Measurements from ENCODE around the gene GALNT1. TPM values are rescaled to one million over a fixed set of nuclear protein-coding genes. Genes with fewer than 3 reads are reported as not detected.

GALNT1 gene
- total and polyA plus RNA-seq, 10 of the 15 experiments (the other 5 are each of a cell fraction or from before 2014, with no cell fraction given), result 8.0 to 53.7 (median 29.9) TPM

- ATAC-seq (no peak), FAIRE-seq (peak; percentile 47), DNase-seq (ENCODE audit: low read depth, low spot score) (no peak)
- no peaks in the 10 kb centered on the region for H3K79me2 ChIP-seq (ENCODE audit: control insufficient read depth, insufficient read depth, low read length)
- no peak overlapping the region for H3K27ac ChIP-seq (ENCODE audit: control insufficient read depth, insufficient read depth)
- SMC1A ChIA-PET (ENCODE audit: uncharacterized antibody, unreplicated experiment), result interaction anchor here (0.9 kb wide), 1 partner anchor 127 kb away, joined by 3 read pairs; no protein-coding TSS in a partner anchor
- POLR2A ChIA-PET, result no interaction called here
- no peaks in the 10 kb centered on the region for H4K20me1 ChIP-seq (ENCODE audit: control insufficient read depth, insufficient read depth)
- H3K4me1 ChIP-seq (ENCODE audit: control insufficient read depth, insufficient read depth, low read length), result no peaks in the 10 kb centered on the region
- no peaks in the 10 kb centered on the region for H3K36me3 ChIP-seq (ENCODE audit: control insufficient read depth in 2 of 2, insufficient read depth in 2 of 2, low read length in 1 of 2)
- no peaks in the 10 kb centered on the region for H3K9me3 ChIP-seq (replicated peaks; ENCODE audit: control insufficient read depth, insufficient read depth, low read length)
- H3K4me2 ChIP-seq (ENCODE audit: control insufficient read depth, insufficient read depth), result no peak overlapping the region
- no peak overlapping the region for H3K4me3 ChIP-seq
- BruUV-seq (replicated peaks), result no TSS peak
- no peaks in the 10 kb centered on the region for H3K27me3 ChIP-seq (replicated peaks in 1 of 2; ENCODE audit: control insufficient read depth in 2 of 2, insufficient read depth in 2 of 2, low read length in 1 of 2)
- 100% methylated on average over 2 of the region's 2 CpGs for WGBS (ENCODE audit: insufficient coverage, insufficient replicate concordance, low lambda C conversion rate, missing lambda C conversion rate)
- RAD21 ChIA-PET (ENCODE audit: unreplicated experiment), result no interaction called here
- H2AFZ ChIP-seq (ENCODE audit: control insufficient read depth, low read depth, low read length), result no peak overlapping the region
- intact Hi-C loops (cut with micrococcal nuclease; ENCODE audit: unreplicated experiment) (no loop called here), in situ Hi-C loops (cut with MboI) (no loop called here)
- H3K9ac ChIP-seq (ENCODE audit: control insufficient read depth, insufficient read depth, low read length), result no peak overlapping the region
- CTCF ChIA-PET, result no interaction called here
- no peak for TF ChIP-seq CHD2 (IDR thresholded peaks at IDR 0.05; ENCODE audit: borderline replicate concordance, low read depth, low read length)
- TF ChIP-seq NRF1 (conservative IDR thresholded peaks at IDR 0.05; ENCODE audit: low read depth, low read length), result no peak
- TF ChIP-seq RAD21 (IDR thresholded peaks at IDR 0.05; ENCODE audit: insufficient read depth, low read depth, low read length), result no peak
- TF ChIP-seq, protein P1, sequence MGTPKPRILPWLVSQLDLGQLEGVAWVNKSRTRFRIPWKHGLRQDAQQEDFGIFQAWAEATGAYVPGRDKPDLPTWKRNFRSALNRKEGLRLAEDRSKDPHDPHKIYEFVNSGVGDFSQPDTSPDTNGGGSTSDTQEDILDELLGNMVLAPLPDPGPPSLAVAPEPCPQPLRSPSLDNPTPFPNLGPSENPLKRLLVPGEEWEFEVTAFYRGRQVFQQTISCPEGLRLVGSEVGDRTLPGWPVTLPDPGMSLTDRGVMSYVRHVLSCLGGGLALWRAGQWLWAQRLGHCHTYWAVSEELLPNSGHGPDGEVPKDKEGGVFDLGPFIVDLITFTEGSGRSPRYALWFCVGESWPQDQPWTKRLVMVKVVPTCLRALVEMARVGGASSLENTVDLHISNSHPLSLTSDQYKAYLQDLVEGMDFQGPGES (IDR thresholded peaks at IDR 0.05), result no peak
- no peak for TF ChIP-seq HCFC1 (IDR thresholded peaks at IDR 0.05; ENCODE audit: low read length)
- TF ChIP-seq, protein P2, sequence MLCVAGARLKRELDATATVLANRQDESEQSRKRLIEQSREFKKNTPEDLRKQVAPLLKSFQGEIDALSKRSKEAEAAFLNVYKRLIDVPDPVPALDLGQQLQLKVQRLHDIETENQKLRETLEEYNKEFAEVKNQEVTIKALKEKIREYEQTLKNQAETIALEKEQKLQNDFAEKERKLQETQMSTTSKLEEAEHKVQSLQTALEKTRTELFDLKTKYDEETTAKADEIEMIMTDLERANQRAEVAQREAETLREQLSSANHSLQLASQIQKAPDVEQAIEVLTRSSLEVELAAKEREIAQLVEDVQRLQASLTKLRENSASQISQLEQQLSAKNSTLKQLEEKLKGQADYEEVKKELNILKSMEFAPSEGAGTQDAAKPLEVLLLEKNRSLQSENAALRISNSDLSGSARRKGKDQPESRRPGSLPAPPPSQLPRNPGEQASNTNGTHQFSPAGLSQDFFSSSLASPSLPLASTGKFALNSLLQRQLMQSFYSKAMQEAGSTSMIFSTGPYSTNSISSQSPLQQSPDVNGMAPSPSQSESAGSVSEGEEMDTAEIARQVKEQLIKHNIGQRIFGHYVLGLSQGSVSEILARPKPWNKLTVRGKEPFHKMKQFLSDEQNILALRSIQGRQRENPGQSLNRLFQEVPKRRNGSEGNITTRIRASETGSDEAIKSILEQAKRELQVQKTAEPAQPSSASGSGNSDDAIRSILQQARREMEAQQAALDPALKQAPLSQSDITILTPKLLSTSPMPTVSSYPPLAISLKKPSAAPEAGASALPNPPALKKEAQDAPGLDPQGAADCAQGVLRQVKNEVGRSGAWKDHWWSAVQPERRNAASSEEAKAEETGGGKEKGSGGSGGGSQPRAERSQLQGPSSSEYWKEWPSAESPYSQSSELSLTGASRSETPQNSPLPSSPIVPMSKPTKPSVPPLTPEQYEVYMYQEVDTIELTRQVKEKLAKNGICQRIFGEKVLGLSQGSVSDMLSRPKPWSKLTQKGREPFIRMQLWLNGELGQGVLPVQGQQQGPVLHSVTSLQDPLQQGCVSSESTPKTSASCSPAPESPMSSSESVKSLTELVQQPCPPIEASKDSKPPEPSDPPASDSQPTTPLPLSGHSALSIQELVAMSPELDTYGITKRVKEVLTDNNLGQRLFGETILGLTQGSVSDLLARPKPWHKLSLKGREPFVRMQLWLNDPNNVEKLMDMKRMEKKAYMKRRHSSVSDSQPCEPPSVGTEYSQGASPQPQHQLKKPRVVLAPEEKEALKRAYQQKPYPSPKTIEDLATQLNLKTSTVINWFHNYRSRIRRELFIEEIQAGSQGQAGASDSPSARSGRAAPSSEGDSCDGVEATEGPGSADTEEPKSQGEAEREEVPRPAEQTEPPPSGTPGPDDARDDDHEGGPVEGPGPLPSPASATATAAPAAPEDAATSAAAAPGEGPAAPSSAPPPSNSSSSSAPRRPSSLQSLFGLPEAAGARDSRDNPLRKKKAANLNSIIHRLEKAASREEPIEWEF (IDR thresholded peaks at IDR 0.05; ENCODE audit: insufficient replicate concordance, low read depth, low read length), result no peak
- no peak for TF ChIP-seq SUZ12 (IDR thresholded peaks at IDR 0.05; ENCODE audit: unreplicated experiment)
- TF ChIP-seq ZBED1 (IDR thresholded peaks at IDR 0.05; ENCODE audit: borderline replicate concordance), result no peak
- TF ChIP-seq SMAD5 (IDR thresholded peaks at IDR 0.05; ENCODE audit: low read depth), result no peak
- TF ChIP-seq, protein P3, sequence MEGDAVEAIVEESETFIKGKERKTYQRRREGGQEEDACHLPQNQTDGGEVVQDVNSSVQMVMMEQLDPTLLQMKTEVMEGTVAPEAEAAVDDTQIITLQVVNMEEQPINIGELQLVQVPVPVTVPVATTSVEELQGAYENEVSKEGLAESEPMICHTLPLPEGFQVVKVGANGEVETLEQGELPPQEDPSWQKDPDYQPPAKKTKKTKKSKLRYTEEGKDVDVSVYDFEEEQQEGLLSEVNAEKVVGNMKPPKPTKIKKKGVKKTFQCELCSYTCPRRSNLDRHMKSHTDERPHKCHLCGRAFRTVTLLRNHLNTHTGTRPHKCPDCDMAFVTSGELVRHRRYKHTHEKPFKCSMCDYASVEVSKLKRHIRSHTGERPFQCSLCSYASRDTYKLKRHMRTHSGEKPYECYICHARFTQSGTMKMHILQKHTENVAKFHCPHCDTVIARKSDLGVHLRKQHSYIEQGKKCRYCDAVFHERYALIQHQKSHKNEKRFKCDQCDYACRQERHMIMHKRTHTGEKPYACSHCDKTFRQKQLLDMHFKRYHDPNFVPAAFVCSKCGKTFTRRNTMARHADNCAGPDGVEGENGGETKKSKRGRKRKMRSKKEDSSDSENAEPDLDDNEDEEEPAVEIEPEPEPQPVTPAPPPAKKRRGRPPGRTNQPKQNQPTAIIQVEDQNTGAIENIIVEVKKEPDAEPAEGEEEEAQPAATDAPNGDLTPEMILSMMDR (IDR thresholded peaks at IDR 0.05 in 2 of 3, conservative IDR thresholded peaks at IDR 0.05 in 1 of 3; ENCODE audit: control insufficient read depth in 2 of 3, extremely low read depth in 1 of 3, insufficient read depth in 1 of 3, low read depth in 3 of 3, low read length in 3 of 3), result no peak
- TF ChIP-seq FOXK2 (IDR thresholded peaks at IDR 0.05), result no peak
- TF ChIP-seq, protein P4, sequence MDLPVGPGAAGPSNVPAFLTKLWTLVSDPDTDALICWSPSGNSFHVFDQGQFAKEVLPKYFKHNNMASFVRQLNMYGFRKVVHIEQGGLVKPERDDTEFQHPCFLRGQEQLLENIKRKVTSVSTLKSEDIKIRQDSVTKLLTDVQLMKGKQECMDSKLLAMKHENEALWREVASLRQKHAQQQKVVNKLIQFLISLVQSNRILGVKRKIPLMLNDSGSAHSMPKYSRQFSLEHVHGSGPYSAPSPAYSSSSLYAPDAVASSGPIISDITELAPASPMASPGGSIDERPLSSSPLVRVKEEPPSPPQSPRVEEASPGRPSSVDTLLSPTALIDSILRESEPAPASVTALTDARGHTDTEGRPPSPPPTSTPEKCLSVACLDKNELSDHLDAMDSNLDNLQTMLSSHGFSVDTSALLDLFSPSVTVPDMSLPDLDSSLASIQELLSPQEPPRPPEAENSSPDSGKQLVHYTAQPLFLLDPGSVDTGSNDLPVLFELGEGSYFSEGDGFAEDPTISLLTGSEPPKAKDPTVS (IDR thresholded peaks at IDR 0.05; ENCODE audit: low read depth, low read length), result no peak
- no peak for TF ChIP-seq SP1 (IDR thresholded peaks at IDR 0.05; ENCODE audit: low read depth, low read length)
- no peak for TF ChIP-seq GABPA (IDR thresholded peaks at IDR 0.05; ENCODE audit: low read depth)
- TF ChIP-seq JUNB (IDR thresholded peaks at IDR 0.05), result no peak
- TF ChIP-seq NR2C1 (IDR thresholded peaks at IDR 0.05), result no peak
- no peak for TF ChIP-seq WRNIP1 (IDR thresholded peaks at IDR 0.05; ENCODE audit: borderline replicate concordance, low read depth, low read length)
These were observed 129.0 kb downstream of the GALNT1 start for GRCh38 chr18:35710581-35710980.
